Measurements from ENCODE around the gene SORCS2.
A peak's percentile ranks its signal among the peaks of the same experiment; 100 is the strongest.

SORCS2 gene

DNA sequence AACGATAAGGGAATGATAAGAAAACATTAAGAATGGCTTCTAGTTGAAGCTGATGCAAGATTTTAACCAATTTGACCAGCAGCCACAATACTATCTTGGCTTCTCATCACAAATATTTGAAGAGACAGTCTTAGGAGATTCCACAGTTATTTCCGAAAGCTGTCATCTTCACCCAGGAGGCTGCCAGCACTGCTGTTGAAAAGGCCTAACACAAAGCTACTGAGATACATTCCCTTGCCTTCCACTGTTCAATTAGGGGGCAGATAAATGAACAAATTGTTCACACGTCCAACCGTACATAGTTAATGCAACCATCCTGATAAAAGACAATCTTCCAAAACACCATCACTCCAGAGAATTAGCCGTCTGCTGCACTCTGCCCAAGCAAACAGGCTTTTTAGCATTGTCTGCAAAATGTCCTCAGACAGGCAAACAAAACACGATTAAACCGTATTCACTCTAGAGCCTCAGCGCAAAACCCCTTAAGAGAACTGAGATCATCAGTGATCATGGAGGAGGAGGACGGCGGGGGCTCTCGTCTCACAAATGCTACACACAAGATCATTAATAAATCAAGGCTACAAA is 432.1 kb downstream of the SORCS2 start:
- FAIRE-seq (no peak), DNase-seq (ENCODE audit: low spot score) (no peak)

DNA sequence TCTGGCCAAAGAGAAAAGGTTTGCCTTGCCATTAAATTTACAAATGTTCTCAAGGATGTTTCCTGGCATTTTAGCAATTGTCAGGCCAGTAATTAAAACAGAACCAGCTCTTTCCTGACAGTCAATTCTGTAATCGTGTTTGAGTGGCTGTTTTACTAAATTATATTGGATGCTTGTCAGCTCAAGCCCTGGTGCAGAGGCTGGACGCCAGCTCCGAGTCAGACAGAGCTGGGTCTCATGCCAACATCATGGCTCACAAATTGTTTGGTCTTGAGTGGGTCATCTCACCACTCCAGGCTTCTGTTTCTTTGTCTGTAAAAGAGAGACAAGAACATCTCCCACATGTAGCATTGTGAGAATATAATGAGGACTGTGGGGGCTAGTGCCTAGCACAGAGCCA is 432.7 kb downstream of the SORCS2 start:
- FAIRE-seq = no peak
- no peak for DNase-seq (ENCODE audit: low spot score)

DNA sequence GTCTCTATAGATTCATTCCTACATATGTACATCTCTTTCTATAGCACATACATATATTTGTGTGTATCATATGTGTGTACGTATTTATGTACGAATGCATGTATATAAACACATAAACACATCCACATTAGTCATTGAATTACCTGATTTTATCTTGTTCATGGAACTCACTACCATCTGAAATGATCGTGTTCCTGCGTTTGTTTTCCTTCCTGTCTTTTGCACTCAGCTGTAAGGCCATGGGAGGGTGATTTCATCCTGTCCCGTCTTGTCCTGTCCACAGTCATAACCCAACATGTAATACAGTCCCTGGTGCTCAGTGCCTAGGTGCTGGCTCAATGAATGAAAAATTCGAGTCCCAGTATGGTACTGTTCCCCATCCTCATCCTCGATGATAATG is 434.2 kb downstream of the SORCS2 start:
- DNase-seq (ENCODE audit: low spot score) (no peak), FAIRE-seq (no peak)

DNA sequence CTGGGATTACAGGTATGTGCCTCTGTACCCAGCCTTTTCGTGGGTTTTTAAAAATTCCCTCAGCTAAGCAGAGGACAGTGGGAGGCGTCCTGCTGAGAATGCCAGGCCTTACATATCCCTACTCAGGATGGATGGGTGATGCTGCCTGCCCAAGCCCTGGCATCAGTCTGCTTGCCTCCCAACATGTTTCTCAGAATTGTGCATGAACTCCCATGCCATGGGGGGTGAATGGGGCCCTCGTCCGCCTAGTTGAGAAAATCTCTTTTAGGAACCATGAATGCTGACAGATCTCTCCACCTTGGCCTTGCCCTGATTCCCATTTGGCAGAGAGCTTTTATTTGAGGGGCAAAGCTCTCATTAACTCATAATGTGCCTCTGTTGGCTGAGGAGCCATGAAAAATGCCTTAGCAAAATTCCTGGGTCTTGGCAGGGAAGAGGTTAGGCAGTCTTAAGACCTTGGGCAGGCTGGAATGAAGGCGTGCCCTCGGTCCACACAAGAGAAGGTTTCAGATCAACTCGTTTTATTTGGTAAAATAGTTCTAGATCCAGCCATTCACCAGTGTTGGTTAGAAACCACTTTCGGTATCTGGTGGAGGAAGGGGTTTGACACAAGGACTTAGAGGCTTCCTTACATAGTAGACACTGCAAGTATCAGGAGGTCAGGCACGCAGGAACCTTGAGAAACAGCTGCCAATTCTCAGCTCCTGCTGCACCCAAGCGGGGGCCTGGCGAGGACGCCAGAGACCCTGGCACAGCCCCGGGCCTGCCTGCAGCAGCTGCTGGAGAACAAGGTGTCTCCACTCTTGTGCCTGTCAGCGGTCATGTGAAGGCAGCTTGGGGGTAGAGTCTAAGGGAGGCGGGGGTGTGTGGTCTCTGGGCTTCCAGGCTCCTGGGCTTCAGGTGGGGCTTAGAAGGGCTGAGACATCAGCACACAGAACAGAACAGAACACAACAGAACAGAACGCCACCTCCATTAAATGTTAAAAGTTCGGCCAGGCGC is 435.2 kb downstream of the SORCS2 start:
- FAIRE-seq = no peak
- no peak for DNase-seq (ENCODE audit: low spot score)

DNA sequence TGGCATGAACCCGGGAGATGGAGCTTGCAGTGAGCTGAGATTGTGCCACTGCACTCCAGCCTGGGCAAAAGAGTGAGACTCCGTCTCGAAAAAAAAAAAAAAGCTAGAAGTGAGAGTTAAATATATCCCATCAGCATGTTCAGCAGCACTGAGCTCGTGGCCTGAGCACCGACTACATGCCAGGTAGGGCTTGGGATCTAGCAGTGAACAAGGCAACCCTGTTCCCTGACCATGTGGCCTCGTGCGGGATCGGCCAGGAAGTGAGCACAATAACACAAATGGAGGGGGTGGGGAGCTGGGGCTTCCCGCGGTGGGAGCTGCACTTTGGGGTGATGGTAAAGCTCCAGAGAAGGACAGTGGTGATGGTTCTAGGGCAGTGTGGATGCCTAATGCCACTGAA is 436.1 kb downstream of the SORCS2 start:
- FAIRE-seq = no peak
- DNase-seq (ENCODE audit: low spot score) = no peak

DNA sequence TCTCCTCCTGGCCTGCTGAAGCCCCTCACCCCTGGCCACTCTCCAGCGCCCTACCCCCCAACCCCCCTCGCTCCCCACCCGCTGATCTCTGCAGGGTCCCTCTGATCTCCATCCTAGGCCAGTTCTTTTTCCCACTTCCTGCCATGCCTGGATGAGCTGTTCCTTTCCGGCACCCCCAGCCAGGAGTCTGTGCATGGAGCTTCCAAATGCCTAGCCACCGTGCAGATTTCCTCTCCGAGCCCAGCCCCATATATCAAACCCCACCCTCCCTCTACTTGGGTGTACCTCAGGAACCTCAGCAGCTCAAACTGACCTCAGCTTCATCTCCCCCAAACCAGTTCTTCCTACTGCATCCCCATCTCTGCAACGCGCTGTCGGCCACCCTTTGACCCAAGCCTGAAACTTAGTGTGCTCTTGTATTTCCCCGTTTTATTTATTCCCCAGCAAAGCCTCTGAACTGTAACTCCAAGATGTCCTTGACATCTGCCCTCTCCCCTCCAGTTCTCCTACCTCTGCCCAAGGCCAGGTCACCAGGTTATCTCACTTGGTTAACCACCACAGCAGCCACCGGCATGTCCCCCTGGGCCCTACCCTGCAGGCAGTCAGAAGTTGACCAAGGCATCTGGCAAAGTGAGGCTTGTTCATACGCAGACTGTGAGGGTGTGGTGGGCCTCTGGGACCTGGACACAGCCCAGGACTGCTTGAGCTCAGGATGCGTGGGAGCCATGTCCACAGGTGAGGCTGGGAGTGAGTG is 437.3 kb downstream of the SORCS2 start:
- DNase-seq (ENCODE audit: low spot score) = no peak
- FAIRE-seq = no peak

DNA sequence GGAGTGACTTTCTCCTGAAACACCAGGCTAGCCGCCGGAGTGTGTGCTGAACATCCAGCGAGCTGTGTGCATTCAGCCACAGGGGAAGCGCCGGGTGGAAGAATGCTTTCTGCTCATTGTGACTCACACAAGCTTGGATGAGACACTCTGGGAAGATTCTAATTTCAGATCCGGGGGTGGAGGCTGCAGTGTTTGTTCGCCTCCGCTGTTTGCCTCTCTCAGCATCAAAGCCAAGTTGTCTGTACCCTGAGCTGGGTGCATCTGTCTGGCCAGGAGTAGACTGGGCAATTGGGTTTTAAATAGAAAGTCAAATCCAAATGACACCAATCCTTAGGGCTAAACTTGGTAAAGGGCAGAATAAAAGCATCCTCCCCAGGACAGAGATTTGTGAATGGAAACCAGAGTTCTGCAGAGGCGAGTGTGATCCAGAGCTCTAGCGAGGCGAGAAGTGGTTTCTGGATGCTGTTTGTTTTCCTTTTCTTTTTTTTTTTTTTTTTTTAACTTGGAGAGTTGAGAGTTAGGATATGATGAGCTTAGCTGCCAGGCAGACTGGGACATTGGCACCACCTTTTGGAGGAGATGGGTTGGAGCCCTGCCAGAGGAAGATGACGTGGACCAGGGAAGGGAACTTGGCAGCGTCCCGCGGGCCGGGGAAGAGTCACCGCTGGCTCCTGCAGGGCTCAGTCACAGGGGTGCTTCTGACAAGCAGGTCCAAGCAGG is 438.4 kb downstream of the SORCS2 start:
- DNase-seq (ENCODE audit: low spot score) = peak; percentile 77
- FAIRE-seq = no peak

DNA sequence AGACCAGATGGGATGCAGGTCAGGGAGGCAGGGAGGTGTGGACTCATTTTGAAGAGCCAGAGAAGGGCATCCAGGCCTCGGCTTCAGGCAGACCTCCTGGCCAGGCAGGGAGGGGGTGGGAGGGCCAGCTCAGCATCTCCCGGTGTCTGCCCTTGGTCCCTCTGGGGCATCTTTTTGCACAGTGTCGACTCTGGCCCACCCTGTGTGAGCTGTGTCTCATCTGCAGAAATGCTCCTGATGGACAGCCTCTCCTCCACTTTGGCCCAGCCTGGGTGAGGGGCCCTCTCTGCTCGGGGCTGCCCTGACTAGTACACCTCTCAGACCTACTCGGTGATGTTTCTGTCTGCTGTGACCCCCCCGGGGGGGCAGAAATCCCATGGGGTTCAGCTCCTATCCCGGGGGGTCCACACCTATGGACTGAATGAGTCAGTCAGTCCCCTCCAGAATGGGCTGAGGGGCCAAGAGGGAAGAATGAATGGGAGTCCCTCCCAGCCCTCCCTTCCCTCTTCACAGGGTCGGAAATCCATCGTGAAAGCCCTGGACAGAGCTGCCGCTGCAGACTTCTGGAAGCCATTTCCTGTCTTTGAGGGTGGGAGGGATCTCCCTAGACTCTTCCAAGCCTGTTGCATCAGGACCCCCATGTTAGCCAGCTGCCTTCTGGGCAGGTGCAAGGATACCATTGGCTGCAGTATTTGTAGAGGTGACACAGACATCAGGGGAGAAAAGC is 439.1 kb downstream of the SORCS2 start:
- DNase-seq (ENCODE audit: low spot score) (no peak), FAIRE-seq (no peak)

DNA sequence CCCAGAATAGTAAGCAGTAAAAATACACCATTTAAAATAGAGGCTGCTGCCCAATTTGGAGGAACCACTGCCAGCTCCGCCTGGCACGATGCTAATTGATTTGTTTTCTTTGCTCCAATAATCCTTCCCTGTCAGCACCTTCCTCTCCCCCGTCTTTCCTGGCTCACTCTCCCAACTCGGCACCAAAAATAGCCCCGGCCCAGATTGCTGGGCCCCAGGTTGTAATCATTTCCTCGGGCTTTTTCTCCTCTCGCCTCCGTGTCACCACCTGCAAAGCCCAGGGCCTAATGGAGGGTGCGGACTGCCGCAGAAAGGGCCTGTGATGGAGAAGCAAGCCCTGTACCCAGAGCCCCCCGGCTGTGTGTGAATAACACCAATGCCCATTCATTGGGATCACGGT is 440.0 kb downstream of the SORCS2 start:
- DNase-seq (ENCODE audit: low spot score) (no peak), FAIRE-seq (no peak)

DNA sequence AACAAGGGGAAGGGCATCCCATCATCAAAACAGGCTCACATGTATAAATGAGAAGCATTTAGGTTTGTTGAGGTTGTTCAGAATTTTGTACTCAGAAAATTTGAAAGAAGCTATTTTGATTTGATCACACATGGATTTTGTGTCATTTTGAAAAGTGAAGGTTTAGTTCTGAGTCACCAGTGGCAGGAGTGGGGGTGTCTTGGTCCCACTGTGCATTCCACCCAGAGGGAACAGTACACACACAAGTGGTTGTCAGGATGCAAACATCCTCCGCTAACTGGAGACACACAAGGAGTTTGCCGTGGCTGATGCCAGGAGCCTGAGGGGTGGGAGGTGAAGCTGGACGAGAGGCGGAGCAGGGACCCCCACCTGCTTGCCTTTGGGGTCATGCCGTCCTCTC is 440.6 kb downstream of the SORCS2 start:
- FAIRE-seq = no peak
- DNase-seq (ENCODE audit: low spot score) = no peak

DNA sequence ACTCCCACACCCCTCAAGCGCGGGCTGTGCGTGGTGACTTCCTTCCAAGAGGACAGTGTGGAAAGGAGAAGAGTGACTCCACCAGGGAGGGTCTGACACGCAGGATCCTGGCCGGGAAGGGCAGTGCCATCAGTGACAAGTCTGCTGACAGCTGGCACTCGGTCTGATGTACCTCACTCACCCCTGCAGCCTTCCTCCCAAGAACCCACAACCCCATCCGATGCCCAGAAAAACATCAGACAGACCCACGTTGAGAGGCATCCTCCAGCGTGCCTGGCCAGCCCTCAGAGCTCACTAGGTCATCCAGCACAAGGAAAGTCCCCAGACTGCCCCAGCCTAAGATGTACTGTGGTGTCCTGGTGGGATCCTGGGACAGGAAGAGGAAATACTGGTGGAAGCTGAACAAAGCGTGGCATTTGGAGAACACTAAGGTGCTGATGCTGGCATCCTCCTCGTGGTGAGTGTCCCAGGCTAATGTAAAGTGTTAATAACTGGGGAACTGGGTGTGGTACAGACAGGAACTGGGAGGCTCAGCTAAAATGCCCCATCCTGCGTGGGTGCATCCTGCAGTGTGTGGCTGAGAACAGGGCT is 442.4 kb downstream of the SORCS2 start:
- no peak for DNase-seq (ENCODE audit: low spot score)
- FAIRE-seq = no peak

DNA sequence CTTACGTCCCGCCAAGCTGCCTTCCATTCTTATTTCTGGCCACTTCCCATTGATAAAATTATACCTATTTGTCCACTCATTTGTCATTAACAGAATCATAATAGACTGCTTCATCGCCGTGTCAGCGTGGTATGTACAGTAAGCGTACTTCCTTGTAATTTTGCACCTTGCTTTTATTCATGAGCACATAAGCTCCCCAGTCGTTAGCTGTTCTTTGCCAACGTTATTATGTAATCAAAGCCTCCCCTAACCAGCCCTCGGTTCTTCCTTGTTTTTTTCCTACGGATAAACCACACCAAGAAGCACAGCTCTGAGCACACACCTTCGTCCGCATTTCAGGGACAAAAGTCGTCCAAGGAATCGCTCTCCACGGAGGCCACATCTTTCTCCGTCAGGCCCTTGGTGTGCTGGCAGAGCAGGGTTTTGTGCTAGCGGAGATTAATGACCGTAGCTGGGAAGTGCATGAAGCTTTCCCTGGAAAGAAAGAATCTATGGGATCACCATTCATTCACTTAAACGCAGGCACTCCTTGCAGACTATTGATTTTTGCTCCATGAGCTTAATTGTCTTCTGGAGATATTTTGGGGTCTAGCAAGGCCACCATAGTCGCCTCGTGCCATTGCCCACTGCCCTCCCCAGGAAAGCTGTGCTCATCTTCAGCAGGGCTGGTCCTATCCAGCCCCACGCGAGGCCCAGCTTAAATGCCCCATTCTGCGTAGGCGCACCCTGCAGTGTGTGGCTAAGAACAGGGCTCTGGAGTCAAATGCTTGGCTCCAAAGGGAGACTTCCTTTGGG is 443.3 kb downstream of the SORCS2 start:
- FAIRE-seq (no peak), DNase-seq (ENCODE audit: low spot score) (no peak)

DNA sequence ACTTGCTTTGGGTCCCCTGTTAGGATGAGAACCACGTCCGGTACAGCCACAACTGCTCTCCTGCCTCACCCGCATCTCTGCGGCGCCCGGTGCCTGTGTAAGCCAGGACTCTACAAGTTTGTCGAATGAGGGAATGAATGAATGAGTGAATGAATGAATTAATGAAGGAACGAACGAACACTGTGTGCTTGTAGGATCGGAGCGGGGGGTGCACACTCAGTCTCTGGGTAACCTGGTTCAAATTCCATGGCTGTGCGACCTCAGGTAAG is 443.8 kb downstream of the SORCS2 start:
- DNase-seq (ENCODE audit: low spot score) (no peak), FAIRE-seq (no peak)

DNA sequence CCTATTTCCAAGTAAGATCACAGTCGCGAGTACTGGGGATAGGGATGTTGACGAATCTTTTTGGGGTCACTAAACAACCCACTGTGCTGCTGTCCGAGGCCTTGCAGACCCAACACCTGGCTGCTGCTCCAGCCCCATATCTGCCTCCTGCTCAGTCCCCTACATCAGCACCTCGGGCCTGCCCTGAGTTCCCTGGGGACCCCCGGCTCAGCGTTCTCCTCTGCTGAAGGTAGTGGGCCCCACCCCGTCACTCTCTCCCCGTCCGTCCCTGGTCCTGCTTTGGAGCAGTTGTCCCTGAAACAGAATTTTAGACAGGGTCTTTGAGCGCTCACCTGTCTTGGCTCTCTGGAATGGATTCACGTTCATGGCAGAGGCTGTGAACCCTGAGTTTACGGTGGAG is 444.8 kb downstream of the SORCS2 start:
- FAIRE-seq = no peak

DNA sequence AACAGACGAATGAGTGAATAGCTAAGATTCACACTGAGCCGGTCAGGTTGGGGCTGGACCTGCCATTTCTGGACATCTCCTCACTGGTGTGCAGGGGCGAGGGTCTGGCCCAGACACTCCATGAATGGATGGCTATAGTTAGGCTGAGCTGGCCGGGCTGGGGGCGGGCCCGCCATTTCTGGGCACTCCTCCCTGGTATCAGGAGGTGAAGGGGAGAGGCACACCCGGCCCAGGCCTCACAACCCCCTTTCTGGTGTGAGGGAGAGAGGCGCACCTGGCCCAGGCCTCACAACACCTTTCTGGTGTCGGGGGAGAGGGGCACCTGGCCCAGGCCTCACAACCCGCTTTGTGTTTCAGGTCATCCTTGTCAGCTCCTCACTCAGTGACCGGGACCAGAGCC is 445.6 kb downstream of the SORCS2 start:
- DNase-seq (ENCODE audit: low spot score) (no peak), FAIRE-seq (no peak)

More for the DNA sequence above, 444.8 kb downstream of the SORCS2 start:
- DNase-seq (ENCODE audit: low spot score) = no peak

DNA sequence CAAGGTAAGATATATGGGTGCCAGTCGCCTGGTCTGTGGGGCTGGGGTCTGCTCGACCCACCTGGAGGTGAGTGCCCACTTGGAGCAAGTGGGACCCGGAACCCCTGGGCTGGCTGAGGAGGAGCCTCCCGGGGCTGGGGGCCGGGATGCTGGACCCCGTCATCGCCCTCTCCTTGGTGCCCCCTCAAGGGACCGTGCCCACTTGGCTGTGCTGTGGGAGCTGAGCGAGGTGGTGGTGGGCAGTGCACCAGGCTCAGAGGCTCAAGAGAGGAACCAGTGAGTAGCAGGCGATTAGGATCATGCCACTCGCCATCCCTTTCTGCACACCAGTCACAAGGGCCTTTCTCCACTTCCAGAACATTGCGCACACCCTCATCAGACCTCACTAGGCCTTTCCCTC is 446.2 kb downstream of the SORCS2 start:
- FAIRE-seq (no peak), DNase-seq (ENCODE audit: low spot score) (no peak)

DNA sequence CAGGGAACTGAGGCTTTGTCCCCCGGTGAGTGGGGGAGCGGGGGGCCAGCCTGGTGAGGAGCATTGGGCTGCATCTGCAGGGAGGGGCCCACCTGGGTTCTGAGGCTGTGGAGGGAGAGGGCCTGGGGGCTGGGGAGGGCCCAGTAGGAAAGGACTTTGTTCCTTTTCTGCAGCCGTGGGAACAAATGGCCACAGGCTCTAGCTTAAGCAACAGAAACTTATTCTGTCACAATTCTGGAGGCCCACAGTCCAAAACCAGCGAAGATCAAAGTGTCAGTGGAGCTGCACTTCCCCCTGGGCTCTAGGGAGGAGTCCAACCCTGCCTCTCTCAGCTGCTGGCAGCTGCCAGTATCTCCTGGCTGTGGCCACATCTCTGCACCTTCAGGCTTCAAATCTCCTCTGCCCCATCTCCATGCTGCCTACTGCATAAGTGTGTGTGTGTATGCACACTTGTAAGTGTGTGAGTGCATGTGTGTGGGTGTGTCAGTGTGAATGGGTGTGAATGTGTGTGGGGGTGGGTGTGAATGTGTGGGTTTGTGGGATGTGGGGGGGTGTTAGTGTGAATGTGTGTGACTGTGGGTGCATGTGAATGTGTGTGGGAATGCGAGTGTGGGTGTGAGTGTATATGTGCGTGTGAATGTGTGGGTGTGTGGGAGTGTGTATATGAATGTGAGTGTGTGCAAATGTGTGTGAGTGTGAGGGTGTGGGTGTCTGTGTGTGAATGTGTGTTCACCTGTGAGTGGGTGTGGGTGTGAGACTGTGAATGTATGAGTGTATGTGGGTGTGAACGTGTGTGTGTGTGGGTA is 446.8 kb downstream of the SORCS2 start:
- FAIRE-seq (peak; percentile 68), DNase-seq (ENCODE audit: low spot score) (no peak)

DNA sequence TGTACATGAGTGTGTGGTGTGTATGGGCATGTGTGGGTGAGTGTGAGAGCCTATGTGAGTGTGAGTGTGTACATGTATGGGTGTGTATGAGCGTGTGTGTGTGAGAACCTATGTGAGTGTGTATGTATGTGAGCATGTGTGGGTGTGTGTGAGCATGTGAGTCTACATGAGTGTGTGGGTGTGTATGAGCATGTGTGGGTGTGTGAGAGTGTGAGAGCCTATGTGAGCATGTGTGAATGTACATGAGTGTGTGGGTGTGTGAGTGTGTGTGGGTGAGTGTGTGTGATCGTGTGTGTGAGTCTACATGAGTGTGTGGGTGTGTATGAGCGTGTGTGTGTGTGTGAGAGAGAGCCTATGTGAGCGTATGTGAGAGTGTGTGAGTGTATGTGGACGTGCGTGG is 447.8 kb downstream of the SORCS2 start:
- FAIRE-seq (peak; percentile 46), DNase-seq (ENCODE audit: low spot score) (no peak)

DNA sequence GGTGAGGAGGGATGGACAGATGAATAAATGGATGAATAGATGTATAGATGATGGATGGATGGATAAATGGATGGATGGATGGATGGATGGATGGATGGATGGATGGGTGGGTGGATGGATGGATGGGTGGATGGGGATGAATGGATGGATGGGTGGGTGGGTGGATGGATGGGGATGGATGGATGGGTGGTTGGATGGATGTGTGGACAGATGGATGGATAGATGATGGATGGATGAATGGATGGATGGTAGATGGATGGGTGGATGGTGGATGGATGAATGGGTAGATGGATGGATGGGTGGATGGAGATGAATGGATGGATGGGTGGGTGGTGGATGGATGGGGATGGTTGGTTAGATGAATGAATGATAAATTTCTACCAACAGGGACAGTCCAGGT is 449.4 kb downstream of the SORCS2 start:
- DNase-seq (ENCODE audit: low spot score) = no peak
- FAIRE-seq = no peak
